ENCODE results near the gene RFFL.
"Not testable (repeated sequence)": the region's sequence is repeated elsewhere in the genome, so short reads cannot be mapped to it uniquely, and the experiment has no call there.

The RFFL gene

GRCh38 chr17:35002876-35003551 is 60.5 kb downstream of the RFFL start:
- no peak for DNase-seq (ENCODE audit: low spot score)

- no peak for DNase-seq (ENCODE audit: low spot score)
These were observed 62.0 kb downstream of the RFFL start for GRCh38 chr17:35001549-35001948.

- not testable (repeated sequence) for DNase-seq (ENCODE audit: low spot score)
These were observed 62.5 kb downstream of the RFFL start for GRCh38 chr17:35000965-35001364.

GRCh38 chr17:34999456-34999855 is 64.1 kb downstream of the RFFL start:
- no peak for DNase-seq (ENCODE audit: low spot score)

- DNase-seq (ENCODE audit: low spot score), result peak; percentile 81
These were observed 65.3 kb downstream of the RFFL start for GRCh38 chr17:34998205-34998604.

GRCh38 chr17:34997355-34997862 is 66.1 kb downstream of the RFFL start:
- DNase-seq (ENCODE audit: low spot score), result no peak

GRCh38 chr17:34996422-34997285 is 66.9 kb downstream of the RFFL start:
- DNase-seq (ENCODE audit: low spot score), result no peak

GRCh38 chr17:34993031-34993430 is 70.5 kb downstream of the RFFL start:
- no peak for DNase-seq (ENCODE audit: low spot score)

- DNase-seq (ENCODE audit: low spot score), result no peak
These were observed 71.9 kb downstream of the RFFL start for GRCh38 chr17:34991606-34992005.

- DNase-seq (ENCODE audit: low spot score), result no peak
These were observed 72.6 kb downstream of the RFFL start for GRCh38 chr17:34990921-34991365.

GRCh38 chr17:34989473-34989872 is 74.0 kb downstream of the RFFL start:
- DNase-seq (ENCODE audit: low spot score), result no peak

- no peak for DNase-seq (ENCODE audit: low spot score)
These were observed 74.9 kb downstream of the RFFL start for GRCh38 chr17:34988644-34989043.

- DNase-seq (ENCODE audit: low spot score), result no peak
These were observed 76.3 kb downstream of the RFFL start for GRCh38 chr17:34987232-34987631.

- no peak for DNase-seq (ENCODE audit: low spot score)
These were observed 81.8 kb downstream of the RFFL start for GRCh38 chr17:34981538-34982241.

GRCh38 chr17:34980681-34981537 is 82.6 kb downstream of the RFFL start:
- DNase-seq (ENCODE audit: low spot score), result peak; percentile 72

GRCh38 chr17:34980353-34980680 is 83.2 kb downstream of the RFFL start, which contains the start of gene LIG3:
Gene LIG3, plus strand, starts transcription at chr17:34980512. Its CDS starts 2,494 bp downstream, at chr17:34983006.
- DNase-seq (ENCODE audit: low spot score), result peak; percentile 95

- no peak for DNase-seq (ENCODE audit: low spot score)
These were observed 83.7 kb downstream of the RFFL start for GRCh38 chr17:34979650-34980352.

GRCh38 chr17:34979153-34979552 is 84.4 kb downstream of the RFFL start:
- no peak for DNase-seq (ENCODE audit: low spot score)

- DNase-seq (ENCODE audit: low spot score), result peak; percentile 79
These were observed 88.4 kb downstream of the RFFL start for GRCh38 chr17:34974794-34975785.

- DNase-seq (ENCODE audit: low spot score), result peak; percentile 37
These were observed 89.3 kb downstream of the RFFL start for GRCh38 chr17:34974179-34974578.

Measured in activated CD4-positive, alpha-beta T cell treated with anti-CD3 and anti-CD28 coated beads, Interleukin-2, Interleukin-4, amounts not matched to agents 100 ng/mL and 50 ng/mL, durations not matched to agents 16 hours and 8 hours (primary cell).